PC-3 (cell line): ENCODE measurements around the gene GRIN2A.

Experiments
- CTCF ChIP-seq: fragments of 300-600 bp; sonication (generic); conservative IDR thresholded peaks from 2 replicates; pipeline ENCODE4 v1.5.1; 2017; ENCODE audit warnings: antibody characterized with exemption, low read depth, mild to moderate bottlenecking, low read length
- EZH2 ChIP-seq: fragments of 300-600 bp; sonication (generic); IDR thresholded peaks from one replicate; pipeline ENCODE4 v1.6.1; 2017; ENCODE audit warnings: antibody characterized with exemption, mild to moderate bottlenecking, low read length; ENCODE audit not compliant: unreplicated experiment
- EZH2phosphoT487 ChIP-seq: fragments of 300-600 bp; sonication (generic); IDR thresholded peaks from 2 replicates; pipeline ENCODE4 v1.6.1; 2018; ENCODE audit warnings: mild to moderate bottlenecking, antibody characterized with exemption, low read length, borderline replicate concordance

DNA sequence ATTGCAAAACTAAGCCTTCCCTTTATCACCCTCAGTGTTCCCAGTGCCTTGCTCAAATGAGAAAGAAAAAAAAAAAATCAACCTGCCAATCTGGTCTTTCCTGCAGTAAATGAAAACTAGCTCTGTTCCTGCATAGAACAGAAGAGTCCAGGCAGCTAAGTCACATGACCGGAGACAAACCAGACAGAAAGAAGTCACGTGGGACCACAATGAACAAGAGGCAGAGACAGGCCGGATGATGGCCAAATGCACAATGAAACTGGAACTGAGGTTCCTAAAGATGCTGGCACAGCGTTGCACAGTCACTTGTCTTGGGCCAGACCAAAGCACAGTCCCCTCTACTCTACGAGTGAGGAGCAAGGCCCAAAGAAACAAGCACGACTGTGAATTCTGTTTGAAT is 172.5 kb downstream of the GRIN2A start:
- TF ChIP-seq EZH2: no peak
- no peak for TF ChIP-seq CTCF
- no peak for TF ChIP-seq EZH2phosphoT487
